Keratinocyte (primary cell): Measurements from ENCODE around the gene DTX4. TPM values are rescaled to one million over a fixed set of nuclear protein-coding genes. Genes with fewer than 3 reads are reported as not detected.

Experiments used
- DNase-seq: peaks from one replicate; pipeline ENCODE4 v3.0.0-alpha.2; 2011; ENCODE audit warnings: low read depth, missing footprints, low spot score
- FAIRE-seq: peaks from 2 replicates; lab custom pipeline; 2011; peaks lifted over from hg19 to GRCh38; lab: Jason Lieb, UNC
- H2AFZ ChIP-seq: 2 replicates; pipeline ENCODE4 v1.6.0; 2012; ENCODE audit warnings: low read length, control low read depth, inconsistent platforms; ENCODE audit not compliant: control insufficient read depth
- H3K27ac ChIP-seq: 2 replicates; pipeline ENCODE4 v1.5.1; 2011; ENCODE audit warnings: low read length; ENCODE audit not compliant: control insufficient read depth, insufficient read depth
- H3K27me3 ChIP-seq: 3 replicates; pipeline ENCODE4 v1.6.0; 2011; ENCODE audit warnings: low read length; ENCODE audit not compliant: control insufficient read depth, insufficient read depth; ENCODE audit errors: extremely low read depth
- H3K36me3 ChIP-seq, 2 experiments: 2 replicates in 1 of 2; 3 replicates in 1 of 2; pipeline ENCODE4 v1.5.1; 2011; ENCODE audit warnings: low read length in 2 of 2, mild to moderate bottlenecking in 1 of 2; ENCODE audit not compliant: control insufficient read depth in 2 of 2, insufficient read depth in 2 of 2; ENCODE audit errors: extremely low read depth in 1 of 2
- H3K4me1 ChIP-seq: 3 replicates; pipeline ENCODE4 v1.5.1; 2011; ENCODE audit warnings: low read length; ENCODE audit not compliant: control insufficient read depth, insufficient read depth; ENCODE audit errors: extremely low read depth
- H3K4me2 ChIP-seq: 3 replicates; pipeline ENCODE4 v1.6.0; 2011; ENCODE audit warnings: low read depth, low read length; ENCODE audit not compliant: control insufficient read depth, insufficient read depth; ENCODE audit errors: extremely low read depth
- H3K4me3 ChIP-seq, 3 experiments: fragments of 200-600 bp in 1 of 3; sonication (generic) in 1 of 3; 2 replicates in 2 of 3; 3 replicates in 1 of 3; pipeline ENCODE4 v1.5.1; 2011 to 2016; ENCODE audit warnings: low read length in 3 of 3, mild to moderate bottlenecking in 3 of 3, control low read depth in 2 of 3, inconsistent platforms in 1 of 3, low read depth in 1 of 3, mixed read lengths in 1 of 3, mixed run types in 1 of 3, moderate library complexity in 1 of 3; ENCODE audit not compliant: control insufficient read depth in 2 of 3, insufficient read depth in 2 of 3; ENCODE audit errors: extremely low read depth in 1 of 3
- H3K79me2 ChIP-seq: 2 replicates; pipeline ENCODE4 v1.6.0; 2012; ENCODE audit warnings: low read length; ENCODE audit not compliant: control insufficient read depth, insufficient read depth
- H3K9ac ChIP-seq: 3 replicates; pipeline ENCODE4 v1.6.0; 2011; ENCODE audit warnings: low read length; ENCODE audit not compliant: control insufficient read depth, insufficient read depth; ENCODE audit errors: extremely low read depth
- H3K9me1 ChIP-seq: 3 replicates; pipeline ENCODE4 v1.6.0; 2011; ENCODE audit warnings: low read length; ENCODE audit not compliant: control insufficient read depth, insufficient read depth; ENCODE audit errors: extremely low read depth
- H3K9me3 ChIP-seq: 2 replicates; pipeline ENCODE4 v1.5.1; 2012; ENCODE audit warnings: low read depth, low read length; ENCODE audit not compliant: control insufficient read depth
- H4K20me1 ChIP-seq: 3 replicates; pipeline ENCODE4 v1.6.0; 2011; ENCODE audit warnings: low read length; ENCODE audit not compliant: control insufficient read depth, insufficient read depth; ENCODE audit errors: extremely low read depth
- CTCF ChIP-seq, 3 experiments: IDR thresholded peaks in 1 of 3; conservative IDR thresholded peaks in 1 of 3; optimal IDR thresholded peaks in 1 of 3; 2 replicates in 2 of 3; 3 replicates in 1 of 3; pipeline versions ENCODE3 to v1.5.1; 2011; ENCODE audit warnings: low read length in 3 of 3, mild to moderate bottlenecking in 3 of 3, moderate library complexity in 2 of 3, control low read depth in 1 of 3, inconsistent platforms in 1 of 3; ENCODE audit not compliant: insufficient read depth in 2 of 3; ENCODE audit errors: extremely low read depth in 1 of 3
- EZH2 ChIP-seq: IDR thresholded peaks from one replicate; pipeline ENCODE4 v1.6.1; 2012; ENCODE audit warnings: inconsistent platforms, mild to moderate bottlenecking, low read length, moderate library complexity
- dilution Hi-C: fragments of 300-500 bp; cut with MboI; formaldehyde crosslinking; loops from one replicate; pipeline ENCODE4 v1.7.0; 2020; ENCODE audit warnings: low sequenced_read_pairs; ENCODE audit not compliant: extremely low pct_ligation_motif_present
- polyA plus RNA-seq, 5 experiments: library from polyadenylated mRNA; depleted of rRNA in 3 of 5; stranded (reverse) in 3 of 5; stranded (forward) in 1 of 5; unstranded in 1 of 5; fragments of >200 nt; gene quantifications; 1 replicate in 1 of 5; 2 replicates in 3 of 5; 3 replicates in 1 of 5; pipeline versions ENCODE4 v1.2.1 to v1.2.3, GENCODE V29; 2011 to 2012; ENCODE audit warnings: missing spikeins in 2 of 5, low read depth in 1 of 5, low replicate concordance in 1 of 5

The DTX4 gene
- polyA plus RNA-seq, 1 donor (not counting 4 experiments of a cell fraction or from before 2014, with no cell fraction given) = 1.6 TPM

- dilution Hi-C loops = no loop called here
- no peaks in the 10 kb centered on the region for H3K9me1 ChIP-seq
- DNase-seq = no peak
- H3K79me2 ChIP-seq = no peaks in the 10 kb centered on the region
- no peak overlapping the region for H2AFZ ChIP-seq
- H3K36me3 ChIP-seq = peaks cover 2 to 19% of the 10 kb centered on the region in 2 experiments
- no peak for FAIRE-seq
- TF ChIP-seq CTCF (optimal IDR thresholded peaks at IDR 0.05 in 1 of 3, IDR thresholded peaks at IDR 0.05 in 1 of 3, conservative IDR thresholded peaks at IDR 0.05 in 1 of 3; ENCODE audit: extremely low read depth in 1 of 3, insufficient read depth in 2 of 3, low read length in 3 of 3) = no peak
- no peak for TF ChIP-seq EZH2
- H3K4me3 ChIP-seq = no peak overlapping the region
- no peaks in the 10 kb centered on the region for H3K9me3 ChIP-seq
- H3K27ac ChIP-seq = no peak overlapping the region
- no peaks in the 10 kb centered on the region for H4K20me1 ChIP-seq
- no peaks in the 10 kb centered on the region for H3K27me3 ChIP-seq
- no peaks in the 10 kb centered on the region for H3K4me1 ChIP-seq
- H3K9ac ChIP-seq = no peak overlapping the region
- H3K4me2 ChIP-seq = no peak overlapping the region
These were observed 21.7 kb downstream of the DTX4 start for GRCh38 chr11:59193587-59194130.

DNA sequence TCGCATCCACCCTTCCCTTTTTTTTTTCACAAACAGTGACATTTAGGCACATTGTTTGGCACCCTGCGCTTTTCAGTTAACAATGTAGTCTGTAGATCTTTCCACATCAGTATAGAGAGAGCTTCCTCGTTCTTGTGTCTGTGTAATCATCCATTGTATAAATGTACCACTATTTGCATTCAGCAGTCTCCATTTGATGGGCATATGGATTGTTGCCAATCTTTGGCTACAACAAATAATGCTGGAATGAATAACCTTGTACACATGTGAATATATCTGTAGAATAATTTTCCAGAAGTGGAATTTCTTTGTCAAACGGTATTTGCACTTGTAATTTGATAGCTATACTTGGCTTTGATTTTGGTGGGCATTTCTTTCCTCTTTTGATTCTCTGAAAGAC is 23.7 kb downstream of the DTX4 start:
- no peak overlapping the region for H3K4me2 ChIP-seq
- H3K9me1 ChIP-seq = no peaks in the 10 kb centered on the region
- no peaks in the 10 kb centered on the region for H3K9me3 ChIP-seq
- H3K79me2 ChIP-seq = no peaks in the 10 kb centered on the region
- FAIRE-seq (no peak), DNase-seq (no peak)
- no peaks in the 10 kb centered on the region for H4K20me1 ChIP-seq
- H3K27me3 ChIP-seq = no peaks in the 10 kb centered on the region
- dilution Hi-C loops = no loop called here
- H3K9ac ChIP-seq = no peak overlapping the region
- no peak for TF ChIP-seq EZH2
- no peak for TF ChIP-seq CTCF (optimal IDR thresholded peaks at IDR 0.05 in 1 of 3, IDR thresholded peaks at IDR 0.05 in 1 of 3, conservative IDR thresholded peaks at IDR 0.05 in 1 of 3; ENCODE audit: extremely low read depth in 1 of 3, insufficient read depth in 2 of 3, low read length in 3 of 3)
- H3K36me3 ChIP-seq = peaks cover 2 to 17% of the 10 kb centered on the region in 2 experiments
- H3K4me3 ChIP-seq = no peak overlapping the region
- no peak overlapping the region for H2AFZ ChIP-seq
- H3K4me1 ChIP-seq = no peaks in the 10 kb centered on the region
- H3K27ac ChIP-seq = no peak overlapping the region
